Breast epithelium (tissue), 3 donors: ENCODE data around the gene CCND3.

Experiments
- CTCF ChIP-seq, 3 donors: fragments of 450-650 bp; IDR thresholded peaks; one replicate each; pipeline ENCODE4 v1.5.1; 2016 to 2017; ENCODE audit warnings: antibody characterized with exemption in 3 of 3, mild to moderate bottlenecking in 3 of 3, moderate library complexity in 3 of 3
- POLR2A ChIP-seq: fragments of 450-650 bp; IDR thresholded peaks from one replicate; pipeline ENCODE4 v1.6.1; 2016; ENCODE audit warnings: antibody characterized with exemption, mild to moderate bottlenecking, moderate library complexity
- POLR2AphosphoS5 ChIP-seq, 3 donors: sonication (generic); formaldehyde crosslinking; IDR thresholded peaks; one replicate each; pipeline ENCODE4 v1.6.1; 2017; ENCODE audit warnings: antibody characterized with exemption in 3 of 3

DNA sequence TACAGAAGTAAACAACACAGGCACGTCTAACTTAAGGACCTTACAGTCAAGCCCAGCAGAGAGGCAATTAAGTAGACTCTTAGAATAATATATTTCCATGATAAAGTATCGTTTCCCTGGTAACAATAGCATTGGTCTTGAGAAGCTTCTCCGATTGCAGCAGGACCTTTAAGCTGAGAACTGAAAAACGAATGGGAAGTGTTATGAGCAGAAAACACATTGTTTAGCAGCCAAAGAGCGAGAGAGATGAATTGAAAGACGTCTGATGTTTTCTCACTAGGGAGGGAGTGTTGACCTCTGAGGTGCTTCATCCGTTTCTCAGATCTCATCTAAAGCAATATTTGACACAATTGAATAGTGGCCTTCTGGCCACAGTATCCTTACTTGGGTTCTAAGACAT, 19.5 kb downstream of the CCND3 start:
- TF ChIP-seq CTCF (IDR thresholded peaks at IDR 0.05) (no peak), POLR2A (no peak), POLR2AphosphoS5 (IDR thresholded peaks at IDR 0.05) (no peak)
